SK-N-SH (cell line): ENCODE results near the gene GRIP2.

Experiments used
- CHD2 ChIP-seq: fragments of 150-350 bp; IDR thresholded peaks from 2 replicates; pipeline ENCODE4 v1.6.1; 2018; ENCODE audit warnings: low read length; ENCODE audit not compliant: partially characterized antibody
- CTCF ChIP-seq: fragments of 200-600 bp; sonication (generic); IDR thresholded peaks from 2 replicates; pipeline ENCODE4 v1.6.1; 2017; ENCODE audit warnings: antibody characterized with exemption, mild to moderate bottlenecking, moderate library complexity
- EP300 ChIP-seq, 2 experiments: IDR thresholded peaks; 2 replicates each; pipeline versions ENCODE4 v1.4.0 to v1.6.1; 2012; ENCODE audit warnings: borderline replicate concordance in 1 of 2, low read depth in 1 of 2, low read length in 1 of 2
- EZH2phosphoT487 ChIP-seq: fragments of 200-600 bp; sonication (generic); IDR thresholded peaks from 2 replicates; pipeline ENCODE4 v1.6.1; 2017; ENCODE audit warnings: low read depth, mixed run types, mild to moderate bottlenecking, antibody characterized with exemption, moderate library complexity, borderline replicate concordance
- FOXM1 ChIP-seq: IDR thresholded peaks from 2 replicates; pipeline ENCODE4 v1.4.0; 2012; ENCODE audit warnings: low read depth, mild to moderate bottlenecking
- GABPA ChIP-seq: IDR thresholded peaks from 2 replicates; pipeline ENCODE4 v1.4.0; 2012; ENCODE audit warnings: low read depth, mild to moderate bottlenecking
- MAX ChIP-seq: IDR thresholded peaks from 2 replicates; pipeline ENCODE4 v1.4.0; 2012; ENCODE audit warnings: low read depth
- MXI1 ChIP-seq: IDR thresholded peaks from 2 replicates; pipeline ENCODE4 v1.6.1; 2012; ENCODE audit warnings: mild to moderate bottlenecking, low read depth, low read length, improper control_type of control experiment
- NFIC ChIP-seq: IDR thresholded peaks from 2 replicates; pipeline ENCODE4 v1.4.0; 2012; ENCODE audit warnings: borderline replicate concordance
- SIN3A ChIP-seq: IDR thresholded peaks from 2 replicates; pipeline ENCODE4 v1.6.1; 2012; ENCODE audit warnings: low read depth, mild to moderate bottlenecking, low read length, moderate library complexity, borderline replicate concordance
- SMC3 ChIP-seq: IDR thresholded peaks from 2 replicates; pipeline ENCODE4 v1.6.1; 2012; ENCODE audit warnings: low read depth, low read length, improper control_type of control experiment
- TAF1 ChIP-seq: IDR thresholded peaks from 2 replicates; pipeline ENCODE4 v1.6.1; 2012; ENCODE audit warnings: low read depth, mild to moderate bottlenecking, low read length, moderate library complexity, borderline replicate concordance
- YY1 ChIP-seq: IDR thresholded peaks from 2 replicates; pipeline ENCODE4 v1.4.0; 2012; ENCODE audit warnings: low read depth, mild to moderate bottlenecking
- TF ChIP-seq, protein P1 (sequence below): IDR thresholded peaks from 2 replicates; pipeline ENCODE4 v1.4.0; 2012; ENCODE audit warnings: low read depth, borderline replicate concordance

DNA sequence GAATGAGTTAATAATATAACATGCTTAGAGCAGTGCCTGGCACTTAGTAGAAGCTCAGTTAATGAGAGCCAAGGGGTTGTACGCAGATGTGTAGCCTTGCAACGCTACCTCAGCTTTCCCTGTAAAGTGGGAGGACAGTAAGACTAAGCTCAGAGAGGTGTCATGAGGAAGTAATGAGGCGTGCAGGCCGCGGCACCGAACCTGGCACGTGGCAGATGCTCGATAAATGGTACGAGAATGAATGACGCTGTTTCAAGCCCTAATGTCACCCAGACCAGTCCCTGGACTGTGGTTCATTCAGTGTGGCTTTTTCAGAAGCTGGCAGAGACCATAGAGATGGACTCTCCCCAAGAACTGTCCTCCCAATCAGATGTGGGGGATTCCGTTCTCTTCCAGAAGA, 21.2 kb downstream of the GRIP2 start:
- TF ChIP-seq CHD2 (no peak), EZH2phosphoT487 (no peak), CTCF (no peak), EP300 (IDR thresholded peaks at IDR 0.05; ENCODE audit: borderline replicate concordance in 1 of 2, low read depth in 1 of 2, low read length in 1 of 2) (no peak), MXI1 (no peak), NFIC (no peak), YY1 (no peak), GABPA (no peak), SMC3 (no peak), SIN3A (no peak), MAX (no peak), TAF1 (no peak), FOXM1 (no peak)
- TF ChIP-seq, protein P1, sequence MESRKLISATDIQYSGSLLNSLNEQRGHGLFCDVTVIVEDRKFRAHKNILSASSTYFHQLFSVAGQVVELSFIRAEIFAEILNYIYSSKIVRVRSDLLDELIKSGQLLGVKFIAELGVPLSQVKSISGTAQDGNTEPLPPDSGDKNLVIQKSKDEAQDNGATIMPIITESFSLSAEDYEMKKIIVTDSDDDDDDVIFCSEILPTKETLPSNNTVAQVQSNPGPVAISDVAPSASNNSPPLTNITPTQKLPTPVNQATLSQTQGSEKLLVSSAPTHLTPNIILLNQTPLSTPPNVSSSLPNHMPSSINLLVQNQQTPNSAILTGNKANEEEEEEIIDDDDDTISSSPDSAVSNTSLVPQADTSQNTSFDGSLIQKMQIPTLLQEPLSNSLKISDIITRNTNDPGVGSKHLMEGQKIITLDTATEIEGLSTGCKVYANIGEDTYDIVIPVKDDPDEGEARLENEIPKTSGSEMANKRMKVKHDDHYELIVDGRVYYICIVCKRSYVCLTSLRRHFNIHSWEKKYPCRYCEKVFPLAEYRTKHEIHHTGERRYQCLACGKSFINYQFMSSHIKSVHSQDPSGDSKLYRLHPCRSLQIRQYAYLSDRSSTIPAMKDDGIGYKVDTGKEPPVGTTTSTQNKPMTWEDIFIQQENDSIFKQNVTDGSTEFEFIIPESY: no peak
